Measurements from ENCODE around the gene OPALIN. TPM values are rescaled to one million over a fixed set of nuclear protein-coding genes. Genes with fewer than 3 reads are reported as not detected.

Gene OPALIN
- polyA plus RNA-seq, 1 donor from 2014 or later = not detected

GRCh38 chr10:96359616-96360015 is 814 bp upstream of the OPALIN start:
- Histone ChIP-seq H3K4me2 (ENCODE audit: low read length) (no peak overlapping the region), H3K27ac (ENCODE audit: low read length) (no peak overlapping the region), H4K20me1 (ENCODE audit: insufficient read depth) (no peaks in the 10 kb centered on the region), H3K9me2 (ENCODE audit: insufficient read depth, low read length) (no peaks in the 10 kb centered on the region), H3K9me3 (ENCODE audit: low read length) (no peaks in the 10 kb centered on the region), H3K79me2 (replicated peaks; ENCODE audit: insufficient read depth, low read length) (no peaks in the 10 kb centered on the region), H3K27me3 (ENCODE audit: insufficient read depth, low read depth, low read length) (no peaks in the 10 kb centered on the region), H3K36me3 (ENCODE audit: insufficient read depth, low read length) (no peaks in the 10 kb centered on the region), H3K4me3 (ENCODE audit: low read length) (no peak overlapping the region), H3K9ac (ENCODE audit: low read length) (no peak overlapping the region), H2AFZ (ENCODE audit: low read depth, low read length) (no peak overlapping the region), H3F3A (ENCODE audit: insufficient read depth, low read length, poor library complexity, severe bottlenecking) (no peaks in the 10 kb centered on the region)
- TF ChIP-seq REST (IDR thresholded peaks at IDR 0.05; ENCODE audit: borderline replicate concordance) (no peak), SMC3 (conservative IDR thresholded peaks at IDR 0.05; ENCODE audit: poor library complexity) (no peak), POLR2AphosphoS5 (IDR thresholded peaks at IDR 0.05) (no peak), MXI1 (conservative IDR thresholded peaks at IDR 0.05; ENCODE audit: poor library complexity, severe bottlenecking) (no peak), RAD21 (conservative IDR thresholded peaks at IDR 0.05) (no peak), EP300 (conservative IDR thresholded peaks at IDR 0.05; ENCODE audit: poor library complexity, severe bottlenecking) (no peak), TAF1 (IDR thresholded peaks at IDR 0.05; ENCODE audit: low read depth) (no peak), EZH2 (IDR thresholded peaks at IDR 0.05; ENCODE audit: borderline replicate concordance, insufficient read depth, low read length, poor library complexity, severe bottlenecking) (no peak), CTCF (IDR thresholded peaks at IDR 0.05; ENCODE audit: poor library complexity, severe bottlenecking) (no peak)

- Histone ChIP-seq H3K9me2 (ENCODE audit: insufficient read depth, low read length) (no peaks in the 10 kb centered on the region), H3K9ac (ENCODE audit: low read length) (no peak overlapping the region), H4K20me1 (ENCODE audit: insufficient read depth) (no peaks in the 10 kb centered on the region), H3F3A (ENCODE audit: insufficient read depth, low read length, poor library complexity, severe bottlenecking) (no peaks in the 10 kb centered on the region), H3K9me3 (ENCODE audit: low read length) (no peaks in the 10 kb centered on the region), H3K27ac (ENCODE audit: low read length) (no peak overlapping the region), H3K27me3 (ENCODE audit: insufficient read depth, low read depth, low read length) (no peaks in the 10 kb centered on the region), H3K79me2 (replicated peaks; ENCODE audit: insufficient read depth, low read length) (no peaks in the 10 kb centered on the region), H3K36me3 (ENCODE audit: insufficient read depth, low read length) (no peaks in the 10 kb centered on the region), H2AFZ (ENCODE audit: low read depth, low read length) (no peak overlapping the region), H3K4me2 (ENCODE audit: low read length) (no peak overlapping the region), H3K4me3 (ENCODE audit: low read length) (no peak overlapping the region)
- TF ChIP-seq SMC3 (conservative IDR thresholded peaks at IDR 0.05; ENCODE audit: poor library complexity) (no peak), POLR2AphosphoS5 (IDR thresholded peaks at IDR 0.05) (no peak), CTCF (IDR thresholded peaks at IDR 0.05; ENCODE audit: poor library complexity, severe bottlenecking) (no peak), MXI1 (conservative IDR thresholded peaks at IDR 0.05; ENCODE audit: poor library complexity, severe bottlenecking) (no peak), TAF1 (IDR thresholded peaks at IDR 0.05; ENCODE audit: low read depth) (no peak), RAD21 (conservative IDR thresholded peaks at IDR 0.05) (no peak), REST (IDR thresholded peaks at IDR 0.05; ENCODE audit: borderline replicate concordance) (no peak), EZH2 (IDR thresholded peaks at IDR 0.05; ENCODE audit: borderline replicate concordance, insufficient read depth, low read length, poor library complexity, severe bottlenecking) (no peak), EP300 (conservative IDR thresholded peaks at IDR 0.05; ENCODE audit: poor library complexity, severe bottlenecking) (no peak)
These were observed 1.7 kb downstream of the OPALIN start for GRCh38 chr10:96357038-96357620.
